ENCODE measurements around the gene ROBO1.

The ROBO1 gene

DNA sequence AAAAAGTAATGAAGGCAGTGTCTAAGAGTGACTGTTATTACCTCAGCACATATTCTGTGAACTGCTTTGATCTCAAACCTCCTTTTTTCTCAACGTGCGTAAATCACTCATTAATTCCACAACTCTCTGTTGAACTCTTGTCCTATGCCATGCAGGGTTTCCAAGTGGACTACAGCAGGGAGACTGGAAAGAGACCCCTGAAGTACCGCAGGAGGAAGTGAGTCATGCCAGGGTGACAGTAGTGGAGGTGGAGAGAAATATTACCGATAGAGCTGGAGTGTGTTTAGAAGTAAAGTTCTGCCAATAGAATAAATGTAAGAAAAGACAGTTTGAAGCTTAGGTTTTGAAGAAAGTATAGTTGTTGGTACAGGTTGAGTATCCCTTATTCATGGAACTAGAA lies 908.9 kb downstream of the ROBO1 start:
- no peak overlapping the region for H3K27ac ChIP-seq (ENCODE audit: low read length)
- no peak for DNase-seq
- no peaks in the 10 kb centered on the region for H3K9me3 ChIP-seq (replicated peaks; ENCODE audit: insufficient read depth, low read length)
- no peaks in the 10 kb centered on the region for H3K79me2 ChIP-seq (ENCODE audit: low read length)
- no peaks in the 10 kb centered on the region for H3K4me1 ChIP-seq (ENCODE audit: low read length)
- H3K27me3 ChIP-seq (replicated peaks; ENCODE audit: insufficient read depth, low read length) = no peaks in the 10 kb centered on the region
- TF ChIP-seq EZH2phosphoT487 (IDR thresholded peaks at IDR 0.05; ENCODE audit: low read length) (no peak), CTCF (IDR thresholded peaks at IDR 0.05; ENCODE audit: low read length) (no peak), EZH2 (optimal IDR thresholded peaks at IDR 0.05; ENCODE audit: low read depth, low read length) (no peak)
- no peaks in the 10 kb centered on the region for H4K20me1 ChIP-seq (ENCODE audit: insufficient read depth, low read length)
- H3K9ac ChIP-seq (ENCODE audit: low read length) = no peak overlapping the region
- H3F3A ChIP-seq (ENCODE audit: insufficient read depth, low read length) = no peaks in the 10 kb centered on the region
- no peak overlapping the region for H3K4me2 ChIP-seq (ENCODE audit: low read depth, low read length)
- no peaks in the 10 kb centered on the region for H3K36me3 ChIP-seq (replicated peaks; ENCODE audit: insufficient read depth, low read length)
- H3K9me2 ChIP-seq (replicated peaks; ENCODE audit: insufficient read depth, low read length) = no peaks in the 10 kb centered on the region
- no peak overlapping the region for H3K4me3 ChIP-seq (ENCODE audit: low read length)
- H2AFZ ChIP-seq (ENCODE audit: low read length) = no peak overlapping the region

DNA sequence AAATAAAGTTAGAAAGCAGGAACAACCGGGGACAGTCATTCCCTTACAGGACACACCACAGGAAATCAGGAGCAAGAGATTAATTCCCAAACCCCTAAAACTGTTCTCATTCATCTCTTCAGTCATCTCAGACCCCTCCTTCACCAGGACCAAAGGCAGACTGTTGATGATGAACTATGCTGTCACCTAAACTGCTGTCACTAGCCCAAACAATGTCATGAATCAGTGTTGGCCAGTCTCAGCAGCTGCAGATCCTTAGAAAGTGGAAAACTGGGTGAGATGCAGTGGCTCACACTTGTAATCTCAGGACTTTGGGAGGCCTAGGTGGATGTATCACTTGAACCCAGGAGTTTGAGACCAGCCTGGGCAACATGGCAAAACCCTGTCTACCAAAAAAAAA lies 909.6 kb downstream of the ROBO1 start:
- Histone ChIP-seq H3K27ac (ENCODE audit: low read length) (no peak overlapping the region), H3K9me2 (replicated peaks; ENCODE audit: insufficient read depth, low read length) (no peaks in the 10 kb centered on the region), H3F3A (ENCODE audit: insufficient read depth, low read length) (no peaks in the 10 kb centered on the region), H3K27me3 (replicated peaks; ENCODE audit: insufficient read depth, low read length) (no peaks in the 10 kb centered on the region), H4K20me1 (ENCODE audit: insufficient read depth, low read length) (no peaks in the 10 kb centered on the region), H3K9me3 (replicated peaks; ENCODE audit: insufficient read depth, low read length) (no peaks in the 10 kb centered on the region), H3K9ac (ENCODE audit: low read length) (no peak overlapping the region), H3K4me1 (ENCODE audit: low read length) (no peaks in the 10 kb centered on the region), H3K4me2 (ENCODE audit: low read depth, low read length) (no peak overlapping the region), H3K4me3 (ENCODE audit: low read length) (no peak overlapping the region), H2AFZ (ENCODE audit: low read length) (no peak overlapping the region), H3K79me2 (ENCODE audit: low read length) (no peaks in the 10 kb centered on the region), H3K36me3 (replicated peaks; ENCODE audit: insufficient read depth, low read length) (no peaks in the 10 kb centered on the region)
- no peak for TF ChIP-seq EZH2 (optimal IDR thresholded peaks at IDR 0.05; ENCODE audit: low read depth, low read length)
- no peak for TF ChIP-seq CTCF (IDR thresholded peaks at IDR 0.05; ENCODE audit: low read length)
- no peak for TF ChIP-seq EZH2phosphoT487 (IDR thresholded peaks at IDR 0.05; ENCODE audit: low read length)
- DNase-seq = no peak

DNA sequence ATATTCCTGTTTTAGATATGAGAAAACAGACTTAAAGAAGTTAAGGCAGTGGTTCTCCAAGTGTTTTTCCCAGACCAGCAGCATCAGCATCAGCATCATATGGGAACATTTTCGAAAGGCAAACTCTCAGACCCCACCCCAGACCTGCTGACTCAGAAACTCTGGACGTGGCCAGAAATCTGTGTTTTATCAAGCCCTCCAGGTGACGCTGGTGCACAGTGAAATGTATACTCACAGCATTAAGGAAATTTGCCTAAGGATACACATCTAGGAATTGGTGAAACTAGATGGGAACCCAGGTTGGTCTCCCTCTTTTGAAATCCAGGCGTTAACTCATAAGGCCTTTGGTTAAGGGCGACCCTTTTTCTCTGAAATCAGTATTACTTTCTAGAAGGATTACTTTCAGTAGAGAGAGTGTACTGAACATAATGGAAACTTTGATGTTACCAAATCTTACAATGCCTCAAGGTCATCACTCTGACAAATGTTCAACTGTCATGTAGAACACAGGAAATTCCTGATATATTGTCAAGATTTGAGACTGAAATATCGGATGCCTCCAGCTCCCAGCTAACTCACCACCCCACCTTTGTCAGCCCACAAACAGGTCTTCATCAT lies 910.2 kb downstream of the ROBO1 start:
- Histone ChIP-seq H3K27me3 (replicated peaks; ENCODE audit: insufficient read depth, low read length) (no peaks in the 10 kb centered on the region), H2AFZ (ENCODE audit: low read length) (no peak overlapping the region), H3K4me3 (ENCODE audit: low read length) (no peak overlapping the region), H3K4me2 (ENCODE audit: low read depth, low read length) (no peak overlapping the region), H3K4me1 (ENCODE audit: low read length) (no peaks in the 10 kb centered on the region), H3K36me3 (replicated peaks; ENCODE audit: insufficient read depth, low read length) (no peaks in the 10 kb centered on the region), H3K9me3 (replicated peaks; ENCODE audit: insufficient read depth, low read length) (no peaks in the 10 kb centered on the region), H3K27ac (ENCODE audit: low read length) (no peak overlapping the region), H3K9me2 (replicated peaks; ENCODE audit: insufficient read depth, low read length) (no peaks in the 10 kb centered on the region), H3K9ac (ENCODE audit: low read length) (no peak overlapping the region), H3K79me2 (ENCODE audit: low read length) (no peaks in the 10 kb centered on the region), H4K20me1 (ENCODE audit: insufficient read depth, low read length) (no peaks in the 10 kb centered on the region), H3F3A (ENCODE audit: insufficient read depth, low read length) (no peaks in the 10 kb centered on the region)
- TF ChIP-seq EZH2 (optimal IDR thresholded peaks at IDR 0.05; ENCODE audit: low read depth, low read length) (no peak), EZH2phosphoT487 (IDR thresholded peaks at IDR 0.05; ENCODE audit: low read length) (no peak), CTCF (IDR thresholded peaks at IDR 0.05; ENCODE audit: low read length) (no peak)
- DNase-seq = no peak

Data from MM.1S (cell line).